ENCODE data around the gene NRN1L.

The NRN1L gene

DNA sequence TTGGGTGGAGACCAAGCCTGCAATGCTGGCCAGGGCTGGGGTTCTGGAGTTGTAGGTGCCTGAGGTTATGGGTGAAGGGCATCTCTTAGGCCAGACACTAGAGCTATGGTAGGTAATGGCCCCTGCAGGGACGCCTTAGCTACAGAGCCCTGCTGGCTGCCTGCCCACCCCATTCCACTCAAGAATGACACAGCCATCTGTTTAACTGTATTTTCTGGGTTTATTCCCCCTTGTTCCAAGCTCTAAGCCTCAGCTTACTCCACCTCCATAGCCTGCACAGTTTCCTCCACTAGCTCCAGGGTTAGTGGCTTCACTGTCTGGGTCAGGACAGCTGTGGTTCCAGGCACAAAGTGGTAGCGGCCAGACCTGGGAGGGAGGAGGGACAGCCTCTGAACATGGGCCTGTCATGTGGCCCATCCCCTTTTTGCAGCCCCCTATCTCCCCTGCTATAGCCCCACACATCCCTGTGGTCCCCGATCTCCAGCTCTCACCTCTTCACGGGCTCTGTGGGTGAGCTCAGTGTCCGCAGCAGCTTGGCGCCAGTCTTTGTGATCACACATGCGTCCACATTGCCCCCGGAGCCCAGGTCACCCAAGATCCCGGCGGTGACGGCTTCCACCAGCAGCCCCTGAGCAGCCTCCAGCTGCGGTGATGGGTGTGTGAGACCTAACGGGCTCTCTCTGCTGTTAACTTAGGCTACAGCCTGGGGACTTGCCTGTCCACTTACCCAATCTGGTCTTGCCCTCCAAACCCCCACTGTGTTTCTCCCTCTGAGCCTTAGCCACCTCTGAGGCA is 49.8 kb downstream of the NRN1L start:
- TF ChIP-seq, protein P1, sequence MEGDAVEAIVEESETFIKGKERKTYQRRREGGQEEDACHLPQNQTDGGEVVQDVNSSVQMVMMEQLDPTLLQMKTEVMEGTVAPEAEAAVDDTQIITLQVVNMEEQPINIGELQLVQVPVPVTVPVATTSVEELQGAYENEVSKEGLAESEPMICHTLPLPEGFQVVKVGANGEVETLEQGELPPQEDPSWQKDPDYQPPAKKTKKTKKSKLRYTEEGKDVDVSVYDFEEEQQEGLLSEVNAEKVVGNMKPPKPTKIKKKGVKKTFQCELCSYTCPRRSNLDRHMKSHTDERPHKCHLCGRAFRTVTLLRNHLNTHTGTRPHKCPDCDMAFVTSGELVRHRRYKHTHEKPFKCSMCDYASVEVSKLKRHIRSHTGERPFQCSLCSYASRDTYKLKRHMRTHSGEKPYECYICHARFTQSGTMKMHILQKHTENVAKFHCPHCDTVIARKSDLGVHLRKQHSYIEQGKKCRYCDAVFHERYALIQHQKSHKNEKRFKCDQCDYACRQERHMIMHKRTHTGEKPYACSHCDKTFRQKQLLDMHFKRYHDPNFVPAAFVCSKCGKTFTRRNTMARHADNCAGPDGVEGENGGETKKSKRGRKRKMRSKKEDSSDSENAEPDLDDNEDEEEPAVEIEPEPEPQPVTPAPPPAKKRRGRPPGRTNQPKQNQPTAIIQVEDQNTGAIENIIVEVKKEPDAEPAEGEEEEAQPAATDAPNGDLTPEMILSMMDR (IDR thresholded peaks at IDR 0.05; ENCODE audit: low read depth, low read length) = no peak
- H3K4me3 ChIP-seq (ENCODE audit: low read depth, low read length) = peak overlapping the region; percentile 85; the same call in 1 of the 2 replicates

DNA sequence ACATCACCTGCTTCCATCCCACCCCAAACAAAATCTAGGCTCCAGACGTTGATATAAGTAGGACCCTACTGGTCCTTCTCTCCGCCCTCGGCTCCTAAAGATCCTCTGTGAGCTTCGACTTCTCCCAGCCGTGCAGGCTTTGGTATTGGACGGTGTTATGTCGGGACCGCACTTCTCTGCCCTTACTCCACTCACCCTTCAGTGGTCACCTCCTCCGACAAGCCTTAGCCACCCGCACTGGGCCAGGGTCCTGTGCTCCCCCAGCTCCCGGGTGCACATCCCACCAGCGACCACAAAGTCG is 50.4 kb downstream of the NRN1L start:
- H3K4me3 ChIP-seq (ENCODE audit: low read depth, low read length) = peak overlapping the region; percentile 85
- TF ChIP-seq, protein P1 (IDR thresholded peaks at IDR 0.05; ENCODE audit: low read depth, low read length) = no peak

DNA sequence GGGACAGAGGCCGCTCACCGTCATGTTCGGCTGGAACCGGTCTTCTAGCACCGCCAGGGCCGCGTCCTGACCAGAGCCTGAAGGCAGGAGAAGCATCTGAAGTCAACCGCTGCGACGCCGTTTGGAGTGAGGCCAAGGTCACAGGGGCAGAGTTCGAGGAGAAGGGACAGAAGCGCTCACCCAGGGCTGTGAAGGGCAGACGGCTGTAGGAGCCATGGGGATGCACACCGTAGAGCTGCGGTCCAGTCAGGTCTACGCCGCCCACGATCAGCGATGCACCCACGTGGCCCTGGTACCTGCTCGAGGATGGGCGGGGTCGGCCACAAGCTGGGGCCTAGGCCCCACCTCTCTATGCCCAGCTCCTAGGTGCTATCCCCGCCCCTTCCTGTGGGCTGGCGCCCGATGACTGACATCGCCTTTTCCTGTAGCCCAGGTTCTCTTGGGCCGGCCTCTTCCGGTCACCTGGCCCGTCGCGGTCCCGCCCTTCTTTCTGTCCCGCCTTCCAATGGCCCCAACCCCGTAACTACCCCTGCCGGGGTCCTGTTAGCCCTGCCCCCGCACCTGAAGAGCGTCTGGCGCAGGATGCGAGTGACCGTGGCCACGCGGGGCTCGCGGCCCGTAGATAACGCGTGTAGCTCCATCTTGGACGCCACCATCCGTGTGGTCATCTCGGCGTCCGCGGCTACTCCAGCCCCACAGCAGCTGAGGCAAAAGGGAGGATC is 50.9 kb downstream of the NRN1L start:
- peak overlapping the region; percentile 85 for H3K4me3 ChIP-seq (ENCODE audit: low read depth, low read length)
- TF ChIP-seq, protein P1 (IDR thresholded peaks at IDR 0.05; ENCODE audit: low read depth, low read length) = no peak
